ENCODE data around the gene BCL2L14.

The BCL2L14 gene

GRCh38 chr12:12070674-12071656 is at the start of gene BCL2L14:
TSS of gene BCL2L14 (plus strand) at chr12:12070939. CDS start at chr12:12079306, 8,367 bp downstream.
- no peak for DNase-seq

GRCh38 chr12:12022306-12022936 is 48.3 kb upstream of the BCL2L14 start:
- no peak for DNase-seq

GRCh38 chr12:12023456-12023855 is 47.3 kb upstream of the BCL2L14 start:
- peak; percentile 71 for DNase-seq

- peak; percentile 83 for DNase-seq
Observed at GRCh38 chr12:12024911-12025682, 45.6 kb upstream of the BCL2L14 start.

GRCh38 chr12:12025799-12026386 is 44.8 kb upstream of the BCL2L14 start:
- DNase-seq = peak; percentile 54

GRCh38 chr12:12028668-12029402 is 41.9 kb upstream of the BCL2L14 start:
- no peak for DNase-seq

GRCh38 chr12:12029653-12030052 is 41.1 kb upstream of the BCL2L14 start:
- no peak for DNase-seq

- no peak for DNase-seq
Observed at GRCh38 chr12:12032260-12032791, 38.4 kb upstream of the BCL2L14 start.

GRCh38 chr12:12032851-12033797 is 37.6 kb upstream of the BCL2L14 start:
- peak; percentile 82 for DNase-seq

GRCh38 chr12:12033824-12034223 is 36.9 kb upstream of the BCL2L14 start:
- DNase-seq = no peak

GRCh38 chr12:12034344-12034743 is 36.4 kb upstream of the BCL2L14 start:
- no peak for DNase-seq

GRCh38 chr12:12035229-12035628 is 35.5 kb upstream of the BCL2L14 start:
- no peak for DNase-seq

GRCh38 chr12:12036901-12037300 is 33.8 kb upstream of the BCL2L14 start:
- DNase-seq = no peak

- DNase-seq = no peak
Observed at GRCh38 chr12:12039897-12040296, 30.8 kb upstream of the BCL2L14 start.

GRCh38 chr12:12046401-12046800 is 24.3 kb upstream of the BCL2L14 start:
- no peak for DNase-seq

- DNase-seq = no peak
Observed at GRCh38 chr12:12047682-12048081, 23.1 kb upstream of the BCL2L14 start.

GRCh38 chr12:12048266-12048665 is 22.5 kb upstream of the BCL2L14 start:
- no peak for DNase-seq

- no peak for DNase-seq
Observed at GRCh38 chr12:12048714-12049113, 22.0 kb upstream of the BCL2L14 start.

- no peak for DNase-seq
Observed at GRCh38 chr12:12051668-12052067, 19.1 kb upstream of the BCL2L14 start.

- DNase-seq = no peak
Observed at GRCh38 chr12:12054993-12055392, 15.7 kb upstream of the BCL2L14 start.

GRCh38 chr12:12056951-12057350 is 13.8 kb upstream of the BCL2L14 start:
- DNase-seq = no peak

Measured in DMS79 treated with DMSO at 0.1 percent for 48 hours (cell line).